Pancreas (tissue), 10 donors: Measurements from ENCODE around the gene SIAH3. TPM values are rescaled to one million over a fixed set of nuclear protein-coding genes. Genes with fewer than 3 reads are reported as not detected.

Experiments
- ATAC-seq, 4 donors: fragments of 200-7000 bp; cut with Tn5 transposase; one replicate each; pipeline versions ENCODE4 v1.8.0 to v1.9.1; 2020; ENCODE audit warnings: mild to moderate bottlenecking in 4 of 4, moderate library complexity in 4 of 4
- DNase-seq, 6 donors: peaks; one replicate each; pipeline ENCODE4 v3.0.0-alpha.2; 2020
- FAIRE-seq: peaks from 2 replicates; lab custom pipeline; 2012; peaks lifted over from hg19 to GRCh38; lab: Jason Lieb, UNC
- H3K27ac ChIP-seq, 4 donors: fragments of 200-600 bp; sonication (generic); 1 replicate in 3 of 4; 2 replicates in 1 of 4; pipeline versions ENCODE4 v1.5.0 to v1.8.0; 2020
- H3K27me3 ChIP-seq, 4 donors: fragments of 200-600 bp; one replicate each; pipeline ENCODE4 v1.8.0; 2021
- H3K36me3 ChIP-seq, 3 donors: fragments of 200-600 bp; sonication (generic) in 1 of 3; one replicate each; pipeline versions ENCODE4 v1.5.0 to v1.8.0; 2020 to 2021
- H3K4me1 ChIP-seq, 3 donors: fragments of 200-600 bp; one replicate each; pipeline ENCODE4 v1.8.0; 2021
- H3K4me3 ChIP-seq, 4 donors: fragments of 200-600 bp; sonication (generic) in 2 of 4; one replicate each; pipeline versions ENCODE4 v1.5.0 to v1.8.0; 2020 to 2021
- H3K9me3 ChIP-seq, 4 donors: fragments of 200-600 bp; one replicate each; pipeline ENCODE4 v1.8.0; 2021
- WGBS, 2 donors: extraction: QIAGEN DNeasy Blood & Tissue Kit; methylation state at CpG; one replicate each; pipeline ENCODE4 v1.1.7; 2013; 5-methylcytosine and 5-hydroxymethylcytosine counted together
- intact Hi-C, 3 donors: fragments of 100-400 bp; cut with DNase I; formaldehyde crosslinking; loops; one replicate each; pipeline versions ENCODE4 v1.11.1 to v1.14.2; 2022
- polyA plus RNA-seq, 2 donors: library from polyadenylated mRNA; stranded (reverse); fragments of 200-250 nt; gene quantifications; one replicate each; pipeline ENCODE4 v1.2.3, GENCODE V29; 2013
- total RNA-seq, 6 donors: library from RNA; stranded (reverse); fragmentation: NEBNext Ultra II Directional in 4 of 6; extraction: Animal tissue kit (Norgen Biotek cat#: 25700) in 4 of 6; gene quantifications; one replicate each; pipeline versions ENCODE4 v1.2.1 to v1.2.4, GENCODE V29; 2021 to 2023
- TF ChIP-seq, protein P1 (sequence below), 4 donors: fragments of 200-600 bp; sonication (generic) in 3 of 4; IDR thresholded peaks; one replicate each; pipeline versions ENCODE4 v1.5.0 to v1.8.0; 2021; ENCODE audit warnings: antibody characterized with exemption in 4 of 4
- donor health status: healthy with polysubstance abuse.
- donor health status: DM: no; HTN: no; CAD: no; lungs with moderate emphysema.
- donor health status: DM: no; HTN: no; CAD: no.
- donor health status: control.
- donor health status: control.
- donor health status: Bipolar disorder and iron deficiency.
- donor health status: DM: yes; HTN: yes; CAD: no.
- donor health status: DM: no; HTN: no; CAD: no.
- donor health status: DM: no; HTN: no; CAD: no.
- donor health status: DM: yes; HTN: yes; CAD: no.

Gene SIAH3
- total and polyA plus RNA-seq, 8 donors = 0.03 TPM; not detected in 7

GRCh38 chr13:45783346-45784043 lies 68.1 kb downstream of the SIAH3 start:
- no peak for ATAC-seq
- TF ChIP-seq, protein P1, sequence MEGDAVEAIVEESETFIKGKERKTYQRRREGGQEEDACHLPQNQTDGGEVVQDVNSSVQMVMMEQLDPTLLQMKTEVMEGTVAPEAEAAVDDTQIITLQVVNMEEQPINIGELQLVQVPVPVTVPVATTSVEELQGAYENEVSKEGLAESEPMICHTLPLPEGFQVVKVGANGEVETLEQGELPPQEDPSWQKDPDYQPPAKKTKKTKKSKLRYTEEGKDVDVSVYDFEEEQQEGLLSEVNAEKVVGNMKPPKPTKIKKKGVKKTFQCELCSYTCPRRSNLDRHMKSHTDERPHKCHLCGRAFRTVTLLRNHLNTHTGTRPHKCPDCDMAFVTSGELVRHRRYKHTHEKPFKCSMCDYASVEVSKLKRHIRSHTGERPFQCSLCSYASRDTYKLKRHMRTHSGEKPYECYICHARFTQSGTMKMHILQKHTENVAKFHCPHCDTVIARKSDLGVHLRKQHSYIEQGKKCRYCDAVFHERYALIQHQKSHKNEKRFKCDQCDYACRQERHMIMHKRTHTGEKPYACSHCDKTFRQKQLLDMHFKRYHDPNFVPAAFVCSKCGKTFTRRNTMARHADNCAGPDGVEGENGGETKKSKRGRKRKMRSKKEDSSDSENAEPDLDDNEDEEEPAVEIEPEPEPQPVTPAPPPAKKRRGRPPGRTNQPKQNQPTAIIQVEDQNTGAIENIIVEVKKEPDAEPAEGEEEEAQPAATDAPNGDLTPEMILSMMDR (IDR thresholded peaks at IDR 0.05) = no peak
- Histone ChIP-seq H3K27ac (no peak overlapping the region), H3K4me3 (no peak overlapping the region), H3K9me3 (no peaks in the 10 kb centered on the region), H3K36me3 (no peaks in the 10 kb centered on the region), H3K27me3 (peaks cover 0 to 3% (median 0%) of the 10 kb centered on the region in 4 donors), H3K4me1 (peaks cover 0 to 17% (median 0%) of the 10 kb centered on the region in 3 donors)
- FAIRE-seq = no peak
- 95 to 96% methylated on average over 34 to 35 of the region's 35 CpGs for WGBS, 2 donors
- intact Hi-C loops = no loop called here
- DNase-seq = peak in 1 of 6 donors; percentile 61

DNA sequence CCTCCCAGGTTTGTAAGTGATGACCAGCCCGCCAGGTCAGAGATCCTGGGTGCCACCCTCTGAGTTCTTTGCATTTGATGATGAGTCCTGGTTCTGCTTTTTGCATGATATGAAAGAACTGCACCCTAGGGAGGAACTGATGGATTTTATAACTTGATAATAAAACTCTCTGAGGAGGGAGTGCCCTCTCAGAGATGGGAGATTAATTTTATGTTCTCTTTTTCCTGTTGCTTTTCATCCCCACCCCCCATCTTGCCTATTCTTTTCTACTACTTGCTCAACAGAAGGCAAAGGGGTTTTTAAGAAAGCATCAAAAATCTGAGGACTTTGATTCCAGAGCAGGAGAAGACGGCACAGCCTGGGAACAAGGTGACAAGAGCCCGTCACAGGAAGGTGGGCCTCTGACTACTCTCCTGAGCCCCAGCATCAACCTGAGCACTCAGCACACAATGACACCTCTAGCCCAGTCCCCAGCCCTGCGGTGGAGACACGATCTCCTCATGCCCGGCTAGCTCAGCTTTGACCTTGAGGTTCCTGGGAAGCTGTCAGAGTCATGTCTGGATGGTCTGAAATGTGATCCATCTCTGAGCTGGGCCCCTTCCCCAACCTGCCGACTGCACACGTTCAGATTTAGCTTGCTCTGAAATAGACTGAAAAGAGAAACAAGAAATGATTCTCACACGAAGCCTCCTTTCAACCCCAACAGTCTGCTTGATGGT lies 69.1 kb downstream of the SIAH3 start:
- H3K9me3 ChIP-seq = no peaks in the 10 kb centered on the region
- 49 to 51% methylated on average over 9 of the region's 9 CpGs for WGBS, 2 donors
- peaks cover 0 to 17% (median 0%) of the 10 kb centered on the region in 3 donors for H3K4me1 ChIP-seq
- DNase-seq (no peak), ATAC-seq (no peak), FAIRE-seq (no peak)
- no peak overlapping the region for H3K27ac ChIP-seq
- TF ChIP-seq, protein P1 (IDR thresholded peaks at IDR 0.05) = no peak
- intact Hi-C loops = no loop called here
- H3K27me3 ChIP-seq = peaks cover 0 to 3% (median 0%) of the 10 kb centered on the region in 4 donors
- H3K4me3 ChIP-seq = no peak overlapping the region
- no peaks in the 10 kb centered on the region for H3K36me3 ChIP-seq

DNA sequence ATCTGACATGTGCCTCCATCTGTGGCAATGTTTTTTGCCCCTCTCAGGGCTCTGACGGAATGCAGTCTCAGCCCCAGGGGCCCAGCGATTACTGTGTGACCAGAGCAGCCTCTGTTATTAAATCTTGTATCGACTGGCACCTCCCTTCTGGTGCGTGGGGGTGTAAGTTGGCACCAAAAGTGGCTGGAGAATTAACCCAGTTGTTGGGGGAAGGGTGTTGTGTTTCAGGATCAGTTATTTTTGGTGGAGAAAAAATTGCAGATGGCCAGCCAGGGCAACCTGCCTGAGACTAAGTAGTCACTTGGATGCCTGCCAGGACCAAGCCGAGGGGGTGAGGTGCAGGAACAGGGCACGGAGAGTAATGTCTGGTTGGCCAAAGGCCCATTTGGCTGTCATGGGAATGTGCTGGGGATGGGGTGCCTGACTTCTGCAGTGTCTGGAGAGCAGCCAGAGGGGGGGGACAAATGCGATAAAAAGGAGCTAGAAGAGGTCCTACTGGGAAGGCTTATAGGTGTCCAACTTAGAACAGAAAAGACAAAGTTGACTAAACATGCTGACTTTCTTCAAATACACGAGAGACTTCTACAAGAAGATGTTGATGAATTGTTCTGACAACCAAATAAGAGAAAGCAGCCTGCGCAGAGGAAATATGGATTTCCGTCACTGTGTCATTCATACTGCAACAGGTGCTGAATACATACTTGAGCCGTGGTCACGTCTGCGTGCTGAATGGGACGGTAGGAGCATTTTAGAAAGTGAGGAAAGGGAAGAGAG lies 69.8 kb downstream of the SIAH3 start:
- intact Hi-C loops = no loop called here
- H3K4me3 ChIP-seq = no peak overlapping the region
- 26 to 28% methylated on average over 14 of the region's 14 CpGs for WGBS, 2 donors
- TF ChIP-seq, protein P1 (IDR thresholded peaks at IDR 0.05) = no peak
- no peaks in the 10 kb centered on the region for H3K9me3 ChIP-seq
- peaks cover 0 to 17% (median 0%) of the 10 kb centered on the region in 3 donors for H3K4me1 ChIP-seq
- FAIRE-seq = no peak
- DNase-seq = peak; percentile 56 to 91 (median 77)
- no peak overlapping the region for H3K27ac ChIP-seq
- H3K27me3 ChIP-seq = peaks cover 0 to 3% (median 0%) of the 10 kb centered on the region in 4 donors
- no peaks in the 10 kb centered on the region for H3K36me3 ChIP-seq
- ATAC-seq = peak; percentile 47 to 81 (median 56)

DNA sequence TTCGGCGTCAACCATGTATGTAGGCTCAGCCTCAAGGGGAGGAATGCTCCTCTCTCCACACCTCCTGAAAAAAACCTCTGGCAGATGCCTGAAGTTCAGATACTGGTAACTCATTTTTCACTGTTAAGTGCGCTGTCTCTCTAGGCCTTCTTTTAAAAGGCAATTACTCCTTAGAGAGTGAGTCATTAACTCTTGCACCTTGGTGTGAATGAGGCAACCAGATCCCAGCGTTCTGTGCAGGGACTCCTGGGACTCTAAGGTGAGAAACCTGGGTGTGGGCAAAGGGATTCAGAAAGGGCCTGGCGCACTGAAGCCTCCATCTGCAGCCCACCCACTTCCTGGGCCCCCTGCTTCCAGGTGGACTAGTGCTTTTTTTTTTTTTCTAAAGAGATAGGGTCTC lies 71.7 kb downstream of the SIAH3 start:
- Histone ChIP-seq H3K4me3 (no peak overlapping the region), H3K36me3 (no peaks in the 10 kb centered on the region), H3K27me3 (peaks cover 0 to 3% (median 0%) of the 10 kb centered on the region in 4 donors), H3K9me3 (no peaks in the 10 kb centered on the region), H3K4me1 (peaks cover 0 to 9% (median 0%) of the 10 kb centered on the region in 3 donors), H3K27ac (no peak overlapping the region)
- TF ChIP-seq, protein P1 (IDR thresholded peaks at IDR 0.05) = no peak
- WGBS, 2 donors = 83 to 89% methylated on average over 5 of the region's 5 CpGs
- DNase-seq (no peak), FAIRE-seq (no peak), ATAC-seq (no peak)
- intact Hi-C loops = no loop called here
